HG03039 (cell line): ENCODE measurements around the gene ATP6V0C.
"Not testable (repeated sequence)": the region's sequence is repeated elsewhere in the genome, so short reads cannot be mapped to it uniquely, and the experiment has no call there.

Experiments used
- ATAC-seq: cut with Tn5 transposase; IDR thresholded peaks from one replicate; pipeline ENCODE4 v1.9.1; 2021; ENCODE audit warnings: mild to moderate bottlenecking, moderate library complexity; ENCODE audit not compliant: unreplicated experiment

ATP6V0C gene

DNA sequence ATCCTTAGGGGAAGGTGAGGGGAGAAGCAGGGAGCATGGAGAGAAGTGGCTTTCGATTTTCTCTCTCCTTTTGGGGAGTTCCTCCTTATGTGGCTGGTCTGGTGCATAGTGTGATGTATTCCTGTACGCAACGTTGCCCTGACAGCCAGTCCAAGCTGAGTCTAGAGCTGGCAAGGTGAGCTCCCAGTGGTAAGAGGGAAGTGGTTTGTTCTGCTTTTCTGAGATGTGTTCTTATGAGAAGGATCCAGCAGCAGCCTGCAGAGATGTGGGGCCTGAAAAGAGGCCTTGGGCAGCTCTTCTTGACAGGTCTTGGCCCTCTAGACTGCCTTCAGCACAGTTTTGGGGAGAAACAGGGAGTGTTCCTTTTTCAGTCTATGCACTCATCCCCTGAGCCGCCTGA, 27.2 kb downstream of the ATP6V0C start:
- not testable (repeated sequence) for ATAC-seq

DNA sequence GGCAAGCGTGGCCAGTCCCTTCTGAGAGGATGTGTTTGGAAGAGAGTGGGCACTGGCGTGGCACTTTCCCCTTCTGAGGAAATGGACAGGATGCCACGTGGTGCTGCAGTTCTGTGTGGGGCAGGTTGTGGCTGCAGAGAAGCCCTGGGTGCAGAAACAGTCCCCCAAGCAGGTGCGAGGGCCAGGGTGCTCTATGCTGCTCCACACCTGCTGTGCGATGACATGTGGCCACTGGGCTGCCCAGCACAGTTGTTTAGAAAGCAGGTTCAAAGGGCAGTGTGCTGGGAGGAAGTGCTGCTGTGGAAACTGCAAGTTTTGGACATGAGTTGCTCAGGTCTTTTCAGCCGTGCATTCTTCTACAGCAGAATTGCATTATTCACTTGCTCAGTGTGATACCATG, 27.7 kb downstream of the ATP6V0C start:
- not testable (repeated sequence) for ATAC-seq

DNA sequence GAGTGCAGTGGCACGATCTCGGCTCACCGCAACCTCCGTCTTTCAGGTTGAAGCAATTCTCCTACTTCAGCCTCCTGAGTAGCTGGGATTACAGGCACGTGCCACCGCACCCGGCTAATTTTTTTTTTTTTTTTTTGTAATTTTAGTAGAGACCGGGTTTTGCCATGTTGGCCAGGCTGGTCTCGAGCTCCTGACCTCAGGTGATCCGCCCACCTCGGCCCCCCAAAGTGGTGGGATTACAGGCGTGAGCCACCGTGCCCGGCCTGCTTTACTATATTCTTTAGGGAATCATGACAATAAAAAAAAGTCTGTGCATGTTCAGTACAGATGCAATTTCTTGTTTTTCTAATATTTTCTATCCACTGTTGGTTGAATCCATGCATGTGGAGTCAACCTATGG, 30.0 kb downstream of the ATP6V0C start:
- ATAC-seq = not testable (repeated sequence)

DNA sequence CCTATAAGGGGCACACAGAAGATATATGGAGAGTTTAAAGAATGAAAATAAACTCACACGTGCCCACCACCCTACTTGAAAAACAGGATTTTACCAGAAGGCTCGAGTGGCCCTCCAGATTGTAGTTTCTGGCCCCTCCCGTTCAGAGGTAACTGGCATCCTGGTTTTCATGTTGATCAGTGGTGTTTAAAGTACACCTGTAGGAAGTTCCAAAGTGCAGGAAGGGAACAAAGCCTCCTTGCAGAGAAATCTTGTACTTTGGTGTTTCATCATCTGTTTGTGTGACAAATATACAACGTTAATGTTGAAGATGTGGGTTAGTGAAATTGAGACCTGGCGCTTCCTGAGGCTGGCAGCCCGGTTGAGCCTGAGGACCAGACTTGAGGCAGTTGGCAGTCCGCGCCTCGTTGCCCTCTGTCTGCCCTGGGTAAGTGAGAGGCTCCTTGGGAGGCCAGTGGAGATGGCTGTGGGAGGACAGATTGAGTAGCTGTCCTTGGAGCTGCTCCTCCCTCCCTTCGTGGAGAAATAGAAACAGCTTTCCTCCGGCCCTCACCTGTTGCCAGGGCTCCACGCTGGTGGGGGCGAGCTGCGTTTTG, 36.6 kb downstream of the ATP6V0C start:
- not testable (repeated sequence) for ATAC-seq

DNA sequence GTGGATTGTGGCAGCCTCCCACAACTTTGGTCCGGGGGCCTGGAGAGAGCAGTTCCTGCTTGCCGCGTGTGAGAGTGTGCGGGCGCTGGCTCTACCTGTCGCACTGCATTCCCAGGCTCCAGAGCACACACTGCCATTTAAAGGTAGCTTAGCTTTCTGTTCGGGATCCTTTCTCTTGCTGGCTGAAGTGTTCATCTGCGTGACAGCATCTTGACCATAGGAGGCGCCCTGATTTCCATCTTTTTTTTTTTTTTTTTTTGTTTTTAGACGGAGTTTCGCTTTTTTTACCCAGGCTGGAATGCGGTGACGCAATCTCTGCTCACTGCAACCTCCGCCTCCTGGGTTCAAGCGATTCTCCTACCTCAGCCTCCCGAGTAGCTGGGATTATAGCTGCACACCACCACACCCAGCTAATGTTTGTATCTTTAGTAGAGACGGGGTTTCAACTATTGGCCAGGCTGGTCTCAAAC, 37.7 kb downstream of the ATP6V0C start:
- not testable (repeated sequence) for ATAC-seq

DNA sequence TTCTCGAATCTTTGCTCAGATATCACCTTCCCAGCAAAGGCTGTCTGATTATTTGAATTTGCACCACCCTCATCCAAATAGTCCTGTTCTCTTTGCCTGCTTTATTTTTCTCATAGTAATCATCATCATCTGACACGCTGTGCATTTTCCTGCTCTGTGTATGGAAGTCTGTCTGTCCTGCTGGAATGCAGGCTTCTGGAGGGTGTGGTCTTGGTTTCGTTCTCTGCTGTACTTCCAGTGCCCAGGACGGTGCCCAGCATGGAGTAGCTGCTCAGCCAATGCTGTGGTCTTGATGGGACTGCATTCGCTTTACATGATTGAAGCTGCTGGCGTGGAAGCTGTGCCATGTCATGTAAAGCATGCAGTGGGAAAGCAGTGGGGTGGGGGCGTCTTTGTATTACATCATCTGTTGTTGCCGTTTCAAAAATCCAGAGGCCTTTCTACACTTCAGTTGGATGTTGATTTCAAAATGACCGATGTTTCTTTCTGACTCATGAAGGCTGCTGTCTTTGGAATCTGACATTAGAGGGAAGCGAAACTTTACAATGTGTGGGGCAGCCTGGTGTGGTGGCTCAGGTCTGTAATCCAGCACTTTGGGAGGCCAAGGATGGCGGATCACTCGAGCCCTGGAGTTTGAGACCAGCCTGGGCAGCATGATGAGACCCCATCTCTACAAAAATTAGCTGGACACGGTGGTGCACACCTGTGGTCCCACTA, 41.1 kb downstream of the ATP6V0C start:
- ATAC-seq = not testable (repeated sequence)

DNA sequence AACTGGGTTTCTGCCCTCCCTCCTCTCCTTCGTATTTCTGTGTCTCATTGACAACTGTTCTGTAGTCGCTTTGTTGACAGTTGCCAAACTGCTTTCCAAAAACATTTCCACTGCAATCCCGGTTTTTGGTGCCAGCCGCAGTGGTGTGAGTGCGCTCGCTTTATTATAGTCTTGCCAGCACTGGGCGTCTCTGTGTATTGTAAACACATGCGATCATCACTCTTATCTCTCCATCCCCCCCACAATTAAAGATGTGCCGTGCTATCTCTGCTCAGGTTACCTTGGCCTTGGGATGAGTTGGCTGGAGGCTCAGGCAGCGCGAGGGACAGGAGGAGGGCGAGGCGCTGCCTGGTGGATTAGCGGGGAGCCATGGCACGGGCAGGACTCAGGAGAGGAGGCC, 43.4 kb downstream of the ATP6V0C start:
- not testable (repeated sequence) for ATAC-seq

DNA sequence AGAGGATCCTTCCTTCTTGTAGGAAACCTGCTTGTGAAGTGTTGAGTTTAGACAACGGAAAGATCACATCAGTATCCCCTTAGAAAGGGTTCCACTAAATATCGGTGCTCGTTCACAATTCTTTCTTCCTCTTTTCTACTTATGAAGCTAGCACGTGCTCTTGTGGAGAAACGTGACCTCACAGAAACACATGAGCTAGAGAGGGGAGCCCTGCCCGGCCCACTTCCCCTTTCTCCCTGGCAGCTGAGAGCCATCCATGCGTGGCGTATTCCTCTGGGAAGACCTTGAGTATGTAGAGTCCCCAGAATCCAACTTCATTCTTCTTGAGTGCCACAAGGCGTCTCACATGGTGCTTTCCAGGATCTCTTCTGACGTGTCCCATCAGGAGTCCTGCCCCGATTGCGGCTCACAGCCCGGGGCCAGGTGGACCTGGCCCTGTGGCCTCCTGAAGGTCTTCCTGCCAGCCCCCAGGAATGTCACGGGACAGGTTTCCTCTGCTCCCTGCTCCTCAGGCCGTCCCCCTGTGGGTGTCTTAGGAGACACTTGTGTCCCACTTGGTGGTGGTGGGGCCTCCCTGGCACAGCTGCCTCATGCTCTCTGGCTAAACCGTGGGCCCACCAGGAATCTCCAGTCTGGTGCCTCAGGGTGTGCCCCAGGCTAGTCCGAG, 46.5 kb downstream of the ATP6V0C start:
- not testable (repeated sequence) for ATAC-seq

DNA sequence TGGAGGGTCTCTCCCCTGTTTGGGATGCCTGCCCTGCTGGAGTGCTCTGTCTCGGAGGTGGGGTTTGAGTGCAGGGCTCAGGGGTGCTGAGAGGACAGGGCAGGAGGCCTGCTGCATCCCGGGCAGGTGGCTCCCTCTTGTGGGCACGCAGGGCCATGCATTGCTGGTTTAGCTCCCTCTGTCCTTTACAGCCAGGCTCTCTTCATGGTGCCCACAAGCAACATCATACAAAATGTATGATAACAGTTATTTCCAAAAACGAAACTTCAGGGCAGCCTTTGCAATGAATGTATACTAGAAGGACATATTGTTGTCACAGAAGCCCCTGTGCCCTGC, 47.0 kb downstream of the ATP6V0C start:
- not testable (repeated sequence) for ATAC-seq

DNA sequence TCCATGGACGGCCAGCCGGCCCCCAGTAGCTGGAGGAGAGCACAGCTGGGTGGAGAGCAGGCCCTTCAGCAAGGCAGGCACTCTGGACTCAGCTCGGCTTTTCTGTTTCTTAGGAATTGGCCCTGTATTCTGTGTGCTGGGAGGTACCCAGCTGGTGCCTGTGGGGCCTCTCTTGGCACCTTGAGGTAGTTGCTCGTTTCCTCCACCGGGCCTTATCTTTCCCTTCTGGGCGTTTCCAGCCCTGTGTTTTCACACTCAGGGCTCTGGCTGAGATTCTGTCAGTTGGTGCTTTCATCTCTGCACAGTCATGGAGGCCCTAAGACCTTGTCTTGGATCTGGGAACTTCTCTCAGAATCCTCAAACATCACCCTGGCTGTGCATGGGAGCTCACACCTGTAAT, 53.8 kb downstream of the ATP6V0C start:
- not testable (repeated sequence) for ATAC-seq

DNA sequence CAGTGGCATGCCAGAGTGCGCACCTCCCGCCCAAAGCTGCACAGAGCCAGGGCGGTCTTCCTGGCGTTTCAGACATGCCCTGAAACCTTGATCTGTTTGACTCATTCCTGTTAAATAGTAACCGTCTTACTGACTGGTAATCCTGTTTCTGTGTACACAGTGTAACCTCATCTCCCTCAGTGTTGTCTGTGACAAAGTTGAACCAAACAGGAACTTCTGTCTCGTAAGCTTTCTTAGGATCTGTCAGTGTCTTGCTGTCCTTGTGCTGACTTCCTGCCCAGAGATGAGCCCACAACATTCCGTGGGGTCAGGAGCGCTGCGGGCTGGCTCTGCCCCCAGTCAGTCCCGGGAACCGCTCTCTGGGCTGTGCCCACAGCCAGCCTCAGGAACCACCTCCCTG, 54.8 kb downstream of the ATP6V0C start:
- not testable (repeated sequence) for ATAC-seq
